Measurements from ENCODE around the gene MMP7.

MMP7 gene

DNA sequence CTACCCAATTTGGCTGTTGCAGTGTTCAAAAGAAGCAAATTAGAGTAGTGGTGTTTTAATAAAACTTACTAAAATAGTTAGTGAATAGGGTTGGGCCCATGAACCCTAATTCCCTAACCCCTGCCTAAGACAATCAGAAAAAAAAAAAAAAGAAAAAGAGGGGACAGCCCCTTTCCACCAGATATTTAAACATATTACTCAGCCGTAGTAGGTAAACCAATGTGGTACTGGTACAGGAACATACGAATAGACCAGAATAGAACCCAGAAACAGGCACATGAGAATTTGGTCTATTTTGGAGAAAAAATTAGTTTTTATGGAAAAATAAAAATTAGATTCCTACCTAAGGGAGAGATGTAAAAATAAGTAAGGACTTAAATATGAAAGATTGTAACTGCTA, 38.6 kb downstream of the MMP7 start:
- H3K27ac ChIP-seq (ENCODE audit: low read depth, low read length), result no peak overlapping the region
- no peak for DNase-seq
- no peaks in the 10 kb centered on the region for H3K79me1 ChIP-seq (ENCODE audit: low read length)
- H4K91ac ChIP-seq (ENCODE audit: low read depth, low read length), result no peak overlapping the region
- H3K4me1 ChIP-seq (ENCODE audit: control insufficient read depth in 1 of 2, insufficient read depth in 2 of 2, low read length in 2 of 2), result no peaks in the 10 kb centered on the region
- no peak overlapping the region for H3K18ac ChIP-seq (ENCODE audit: low read length)
- H3K14ac ChIP-seq (ENCODE audit: low read length), result no peak overlapping the region
- no peaks in the 10 kb centered on the region for H3K9me3 ChIP-seq (ENCODE audit: insufficient read depth, low read depth, low read length)
- no peak overlapping the region for H2AK5ac ChIP-seq (ENCODE audit: low read length)
- H2BK12ac ChIP-seq (ENCODE audit: low read length), result no peak overlapping the region
- no peak overlapping the region for H3K4me3 ChIP-seq (ENCODE audit: low read depth, low read length)
- H2BK120ac ChIP-seq (ENCODE audit: insufficient read depth, low read length, poor library complexity), result no peak overlapping the region
- H4K8ac ChIP-seq (ENCODE audit: low read depth, low read length), result no peak overlapping the region
- no peaks in the 10 kb centered on the region for H3K79me2 ChIP-seq (ENCODE audit: control insufficient read depth, insufficient read depth, low read length, poor library complexity)
- H3K4ac ChIP-seq (ENCODE audit: low read depth, low read length), result no peak overlapping the region
- H3K4me2 ChIP-seq (ENCODE audit: low read length), result no peak overlapping the region
- H2BK5ac ChIP-seq (ENCODE audit: low read depth, low read length, poor library complexity), result no peak overlapping the region
- no peak overlapping the region for H3K9ac ChIP-seq (ENCODE audit: low read length)
- H3K27me3 ChIP-seq (ENCODE audit: insufficient read depth, low read length), result no peaks in the 10 kb centered on the region
- WGBS (ENCODE audit: extremely low coverage, insufficient coverage, insufficient read length), result no CpG with 5 or more reads among the region's 2 CpGs
- H3K23ac ChIP-seq (ENCODE audit: low read length), result no peak overlapping the region
- no peak overlapping the region for H4K12ac ChIP-seq (ENCODE audit: low read depth, low read length)
- no peaks in the 10 kb centered on the region for H3K36me3 ChIP-seq (ENCODE audit: control insufficient read depth in 1 of 2, insufficient read depth in 2 of 2, low read length in 2 of 2)
- no peak overlapping the region for H2AFZ ChIP-seq (ENCODE audit: insufficient read depth, low read length, poor library complexity)

DNA sequence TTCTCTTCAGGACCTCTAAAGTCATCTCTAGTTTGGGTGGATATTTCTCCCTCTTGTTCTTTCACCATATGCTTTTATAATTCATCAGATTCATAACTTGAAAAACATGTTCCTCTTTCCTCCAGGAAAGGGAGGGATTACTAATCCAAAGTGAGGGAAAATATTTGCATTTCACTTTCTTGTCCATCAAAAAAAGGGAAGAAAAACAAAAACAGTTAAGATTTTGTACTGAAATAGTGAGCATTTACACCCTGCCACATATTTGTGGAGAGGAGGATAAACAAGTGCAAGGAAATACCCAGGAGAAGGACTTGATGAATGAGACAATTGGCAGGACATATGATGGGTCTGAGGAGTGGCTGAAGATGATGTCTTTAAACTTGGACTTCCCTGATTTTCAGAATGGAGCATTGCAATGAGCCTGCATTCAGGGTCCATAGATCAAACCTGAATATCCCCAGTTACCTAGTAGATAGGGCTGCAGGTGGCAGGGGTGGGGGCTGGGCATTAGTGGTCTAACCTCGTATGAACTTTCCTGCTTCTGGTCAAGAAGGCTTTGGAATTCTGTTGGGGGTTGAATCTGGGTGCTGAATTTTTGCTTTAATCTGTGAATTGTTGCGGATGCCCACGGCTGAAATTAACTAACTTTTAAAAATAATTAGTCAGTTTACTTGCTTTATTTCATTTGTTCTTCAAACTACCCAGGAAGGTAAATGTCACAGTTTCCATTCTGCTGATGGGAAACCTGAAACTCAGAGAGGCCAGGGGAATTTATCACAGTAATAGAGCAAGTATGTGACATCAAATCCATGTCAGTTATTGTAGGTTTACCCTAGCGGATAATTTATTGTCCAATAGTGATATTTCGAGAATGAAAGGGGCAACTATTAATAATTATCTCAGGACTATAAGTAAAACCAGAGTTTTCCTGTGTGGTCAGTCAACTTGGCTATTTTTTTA, 41.1 kb downstream of the MMP7 start:
- H3K18ac ChIP-seq (ENCODE audit: low read length), result no peak overlapping the region
- H4K8ac ChIP-seq (ENCODE audit: low read depth, low read length), result no peak overlapping the region
- H3K36me3 ChIP-seq (ENCODE audit: control insufficient read depth in 1 of 2, insufficient read depth in 2 of 2, low read length in 2 of 2), result no peaks in the 10 kb centered on the region
- no peak overlapping the region for H3K4ac ChIP-seq (ENCODE audit: low read depth, low read length)
- no peak overlapping the region for H3K9ac ChIP-seq (ENCODE audit: low read length)
- no peak overlapping the region for H4K12ac ChIP-seq (ENCODE audit: low read depth, low read length)
- no peak overlapping the region for H4K91ac ChIP-seq (ENCODE audit: low read depth, low read length)
- no peak overlapping the region for H3K14ac ChIP-seq (ENCODE audit: low read length)
- H2BK5ac ChIP-seq (ENCODE audit: low read depth, low read length, poor library complexity), result no peak overlapping the region
- no peak for DNase-seq
- no peaks in the 10 kb centered on the region for H3K27me3 ChIP-seq (ENCODE audit: insufficient read depth, low read length)
- H3K4me1 ChIP-seq (ENCODE audit: control insufficient read depth in 1 of 2, insufficient read depth in 2 of 2, low read length in 2 of 2), result no peaks in the 10 kb centered on the region
- H3K4me3 ChIP-seq (ENCODE audit: low read depth, low read length), result no peak overlapping the region
- H3K27ac ChIP-seq (ENCODE audit: low read depth, low read length), result no peak overlapping the region
- H2BK120ac ChIP-seq (ENCODE audit: insufficient read depth, low read length, poor library complexity), result no peak overlapping the region
- no peak overlapping the region for H2BK12ac ChIP-seq (ENCODE audit: low read length)
- no peaks in the 10 kb centered on the region for H3K9me3 ChIP-seq (ENCODE audit: insufficient read depth, low read depth, low read length)
- H3K79me2 ChIP-seq (ENCODE audit: control insufficient read depth, insufficient read depth, low read length, poor library complexity), result no peaks in the 10 kb centered on the region
- no CpG with 5 or more reads among the region's 5 CpGs for WGBS (ENCODE audit: extremely low coverage, insufficient coverage, insufficient read length)
- H3K4me2 ChIP-seq (ENCODE audit: low read length), result no peak overlapping the region
- no peak overlapping the region for H2AFZ ChIP-seq (ENCODE audit: insufficient read depth, low read length, poor library complexity)
- no peaks in the 10 kb centered on the region for H3K79me1 ChIP-seq (ENCODE audit: low read length)
- H3K23ac ChIP-seq (ENCODE audit: low read length), result no peak overlapping the region
- no peak overlapping the region for H2AK5ac ChIP-seq (ENCODE audit: low read length)

DNA sequence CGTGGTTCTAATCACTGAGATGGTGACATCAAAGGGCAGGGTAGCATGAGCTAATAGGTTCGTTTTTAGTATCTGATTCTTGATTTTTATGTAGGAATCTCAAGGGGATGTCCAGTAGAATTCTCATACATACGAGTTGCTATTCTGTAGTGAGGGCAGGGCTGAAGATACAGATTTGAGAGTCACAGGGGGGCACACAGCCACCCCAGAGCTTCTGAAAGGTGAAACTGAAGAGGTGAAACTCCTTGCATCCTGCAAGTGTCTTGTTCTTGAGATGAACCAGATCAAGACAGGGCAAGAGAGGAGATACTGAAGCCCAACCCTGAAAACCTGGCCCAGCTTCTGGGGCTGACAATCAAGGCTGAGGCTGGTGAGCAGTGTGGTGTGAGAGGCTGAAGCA, 42.3 kb downstream of the MMP7 start:
- WGBS (ENCODE audit: extremely low coverage, insufficient coverage, insufficient read length), result no CpG with 5 or more reads among the region's 3 CpGs
- H3K36me3 ChIP-seq (ENCODE audit: control insufficient read depth in 1 of 2, insufficient read depth in 2 of 2, low read length in 2 of 2), result no peaks in the 10 kb centered on the region
- no peak overlapping the region for H3K4me3 ChIP-seq (ENCODE audit: low read depth, low read length)
- H3K79me1 ChIP-seq (ENCODE audit: low read length), result no peaks in the 10 kb centered on the region
- H2AK5ac ChIP-seq (ENCODE audit: low read length), result no peak overlapping the region
- H3K4me1 ChIP-seq (ENCODE audit: control insufficient read depth in 1 of 2, insufficient read depth in 2 of 2, low read length in 2 of 2), result no peaks in the 10 kb centered on the region
- H2AFZ ChIP-seq (ENCODE audit: insufficient read depth, low read length, poor library complexity), result no peak overlapping the region
- H2BK5ac ChIP-seq (ENCODE audit: low read depth, low read length, poor library complexity), result no peak overlapping the region
- H3K27me3 ChIP-seq (ENCODE audit: insufficient read depth, low read length), result no peaks in the 10 kb centered on the region
- H2BK120ac ChIP-seq (ENCODE audit: insufficient read depth, low read length, poor library complexity), result no peak overlapping the region
- H2BK12ac ChIP-seq (ENCODE audit: low read length), result no peak overlapping the region
- H3K18ac ChIP-seq (ENCODE audit: low read length), result no peak overlapping the region
- no peak overlapping the region for H4K91ac ChIP-seq (ENCODE audit: low read depth, low read length)
- no peak overlapping the region for H3K14ac ChIP-seq (ENCODE audit: low read length)
- no peak for DNase-seq
- no peaks in the 10 kb centered on the region for H3K79me2 ChIP-seq (ENCODE audit: control insufficient read depth, insufficient read depth, low read length, poor library complexity)
- no peak overlapping the region for H4K8ac ChIP-seq (ENCODE audit: low read depth, low read length)
- H3K23ac ChIP-seq (ENCODE audit: low read length), result no peak overlapping the region
- H4K12ac ChIP-seq (ENCODE audit: low read depth, low read length), result no peak overlapping the region
- H3K4me2 ChIP-seq (ENCODE audit: low read length), result no peak overlapping the region
- no peak overlapping the region for H3K27ac ChIP-seq (ENCODE audit: low read depth, low read length)
- H3K4ac ChIP-seq (ENCODE audit: low read depth, low read length), result no peak overlapping the region
- H3K9ac ChIP-seq (ENCODE audit: low read length), result no peak overlapping the region
- no peaks in the 10 kb centered on the region for H3K9me3 ChIP-seq (ENCODE audit: insufficient read depth, low read depth, low read length)

DNA sequence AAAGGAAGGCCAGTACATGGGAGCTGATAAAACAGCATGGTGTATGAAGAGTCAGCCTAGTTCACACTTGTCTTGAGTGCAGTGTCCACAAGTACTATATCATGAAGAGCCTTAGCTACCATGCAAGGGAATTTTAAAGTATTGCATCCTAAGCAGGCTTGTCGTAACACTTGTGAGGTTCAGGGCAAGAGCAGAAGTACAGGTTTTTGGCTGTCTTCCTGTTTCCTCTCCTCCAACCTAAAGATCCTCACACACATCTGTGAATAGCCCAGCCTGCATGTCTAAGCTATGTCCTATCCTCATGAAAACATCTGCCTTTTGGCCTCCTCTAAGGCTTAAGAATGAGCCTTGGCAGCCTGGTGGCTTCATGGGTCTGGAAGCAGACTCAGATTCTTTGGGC, 43.3 kb downstream of the MMP7 start:
- H3K4ac ChIP-seq (ENCODE audit: low read depth, low read length), result no peak overlapping the region
- H3K36me3 ChIP-seq (ENCODE audit: control insufficient read depth in 1 of 2, insufficient read depth in 2 of 2, low read length in 2 of 2), result no peaks in the 10 kb centered on the region
- no peak overlapping the region for H3K4me2 ChIP-seq (ENCODE audit: low read length)
- H3K9me3 ChIP-seq (ENCODE audit: insufficient read depth, low read depth, low read length), result no peaks in the 10 kb centered on the region
- H3K18ac ChIP-seq (ENCODE audit: low read length), result no peak overlapping the region
- H3K27me3 ChIP-seq (ENCODE audit: insufficient read depth, low read length), result no peaks in the 10 kb centered on the region
- no peak overlapping the region for H2AFZ ChIP-seq (ENCODE audit: insufficient read depth, low read length, poor library complexity)
- H4K8ac ChIP-seq (ENCODE audit: low read depth, low read length), result no peak overlapping the region
- H2BK120ac ChIP-seq (ENCODE audit: insufficient read depth, low read length, poor library complexity), result no peak overlapping the region
- H3K27ac ChIP-seq (ENCODE audit: low read depth, low read length), result no peak overlapping the region
- no peak overlapping the region for H2BK12ac ChIP-seq (ENCODE audit: low read length)
- H4K12ac ChIP-seq (ENCODE audit: low read depth, low read length), result no peak overlapping the region
- no peaks in the 10 kb centered on the region for H3K4me1 ChIP-seq (ENCODE audit: control insufficient read depth in 1 of 2, insufficient read depth in 2 of 2, low read length in 2 of 2)
- H3K9ac ChIP-seq (ENCODE audit: low read length), result no peak overlapping the region
- WGBS (ENCODE audit: extremely low coverage, insufficient coverage, insufficient read length), result no CpG with 5 or more reads among the region's 1 CpG
- H2BK5ac ChIP-seq (ENCODE audit: low read depth, low read length, poor library complexity), result no peak overlapping the region
- no peaks in the 10 kb centered on the region for H3K79me1 ChIP-seq (ENCODE audit: low read length)
- H3K4me3 ChIP-seq (ENCODE audit: low read depth, low read length), result no peak overlapping the region
- H3K14ac ChIP-seq (ENCODE audit: low read length), result no peak overlapping the region
- H3K79me2 ChIP-seq (ENCODE audit: control insufficient read depth, insufficient read depth, low read length, poor library complexity), result no peaks in the 10 kb centered on the region
- no peak overlapping the region for H3K23ac ChIP-seq (ENCODE audit: low read length)
- DNase-seq, result no peak
- H4K91ac ChIP-seq (ENCODE audit: low read depth, low read length), result no peak overlapping the region
- H2AK5ac ChIP-seq (ENCODE audit: low read length), result no peak overlapping the region
